Hematopoietic multipotent progenitor cell treated with erythropoietin and hydrocortisone succinate and interleukin-3 and kit ligand, for 15 days (in vitro differentiated cells): ENCODE data around the gene PANK4.
"Not testable (repeated sequence)": the region's sequence is repeated elsewhere in the genome, so short reads cannot be mapped to it uniquely, and the experiment has no call there.

Experiments
- DNase-seq: peaks from one replicate; pipeline ENCODE4 v3.0.0-alpha.2; 2015; ENCODE audit warnings: low spot score

Gene PANK4

GRCh38 chr1:2525920-2526823 lies at the start of gene PANK4:
Gene PANK4 (minus strand): TSS chr1:2526596. CDS start chr1:2526587, 9 bp downstream.
- DNase-seq, result peak; percentile 92

- no peak for DNase-seq
Measured at GRCh38 chr1:2574350-2574749, 48.0 kb upstream of the PANK4 start.

DNA sequence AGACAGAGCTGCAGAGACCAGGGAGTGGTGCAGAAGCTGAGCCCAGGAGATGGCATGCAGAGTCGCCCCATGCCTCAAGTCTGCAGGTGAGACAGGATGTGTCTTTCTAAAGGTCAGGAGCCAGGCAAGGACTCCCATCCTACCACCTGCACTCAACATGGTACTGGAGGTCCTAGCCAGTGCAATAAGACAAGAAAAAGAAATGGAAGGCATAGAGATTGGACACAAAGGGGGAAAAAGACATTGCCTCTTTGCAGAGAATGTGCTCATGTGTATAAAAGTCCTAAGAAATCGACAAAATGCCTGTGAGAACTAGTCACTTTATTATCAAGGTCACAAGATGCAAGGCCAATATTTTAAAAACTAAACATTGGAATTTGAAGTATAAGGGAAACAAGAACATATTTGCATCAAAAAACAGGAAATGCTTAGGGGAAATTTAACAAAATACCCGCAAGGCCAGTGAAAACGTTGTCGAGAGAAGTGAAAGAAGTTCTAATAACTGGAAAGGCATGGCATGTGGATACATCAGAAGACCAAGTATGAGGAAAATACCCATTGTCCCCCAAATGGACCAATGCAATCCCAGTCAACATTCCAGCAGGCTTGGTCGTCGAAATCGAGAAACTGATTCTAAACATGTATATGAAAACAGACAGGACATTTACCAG lies 47.0 kb upstream of the PANK4 start:
- DNase-seq, result no peak

GRCh38 chr1:2571348-2571747 lies 45.0 kb upstream of the PANK4 start:
- no peak for DNase-seq

- DNase-seq, result no peak
Measured at GRCh38 chr1:2570332-2570731, 43.9 kb upstream of the PANK4 start.

- not testable (repeated sequence) for DNase-seq
Measured at GRCh38 chr1:2569703-2570102, 43.3 kb upstream of the PANK4 start.

DNA sequence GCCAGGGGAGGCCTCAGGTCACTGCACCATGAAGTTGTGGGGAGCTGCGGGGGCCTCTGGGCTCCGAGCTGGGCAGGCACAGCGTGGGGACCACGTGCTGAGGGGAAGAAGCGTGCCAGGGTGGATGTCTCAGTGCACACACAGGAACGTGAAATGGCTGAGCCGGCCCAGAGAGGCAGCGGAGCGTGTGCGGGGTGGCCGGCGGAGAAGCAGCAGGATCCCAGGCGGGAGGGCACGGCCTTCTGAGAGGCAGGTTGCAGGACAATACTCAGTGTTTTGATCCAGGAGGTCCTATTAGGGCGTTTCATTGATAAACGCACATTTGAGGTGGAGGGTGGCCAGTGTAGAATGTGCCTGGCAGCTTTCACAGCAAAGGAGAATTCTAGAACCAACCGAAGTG lies 42.7 kb upstream of the PANK4 start:
- DNase-seq, result no peak

- DNase-seq, result not testable (repeated sequence)
Measured at GRCh38 chr1:2568187-2568816, 41.9 kb upstream of the PANK4 start.

- no peak for DNase-seq
Measured at GRCh38 chr1:2567083-2567679, 40.8 kb upstream of the PANK4 start.

DNA sequence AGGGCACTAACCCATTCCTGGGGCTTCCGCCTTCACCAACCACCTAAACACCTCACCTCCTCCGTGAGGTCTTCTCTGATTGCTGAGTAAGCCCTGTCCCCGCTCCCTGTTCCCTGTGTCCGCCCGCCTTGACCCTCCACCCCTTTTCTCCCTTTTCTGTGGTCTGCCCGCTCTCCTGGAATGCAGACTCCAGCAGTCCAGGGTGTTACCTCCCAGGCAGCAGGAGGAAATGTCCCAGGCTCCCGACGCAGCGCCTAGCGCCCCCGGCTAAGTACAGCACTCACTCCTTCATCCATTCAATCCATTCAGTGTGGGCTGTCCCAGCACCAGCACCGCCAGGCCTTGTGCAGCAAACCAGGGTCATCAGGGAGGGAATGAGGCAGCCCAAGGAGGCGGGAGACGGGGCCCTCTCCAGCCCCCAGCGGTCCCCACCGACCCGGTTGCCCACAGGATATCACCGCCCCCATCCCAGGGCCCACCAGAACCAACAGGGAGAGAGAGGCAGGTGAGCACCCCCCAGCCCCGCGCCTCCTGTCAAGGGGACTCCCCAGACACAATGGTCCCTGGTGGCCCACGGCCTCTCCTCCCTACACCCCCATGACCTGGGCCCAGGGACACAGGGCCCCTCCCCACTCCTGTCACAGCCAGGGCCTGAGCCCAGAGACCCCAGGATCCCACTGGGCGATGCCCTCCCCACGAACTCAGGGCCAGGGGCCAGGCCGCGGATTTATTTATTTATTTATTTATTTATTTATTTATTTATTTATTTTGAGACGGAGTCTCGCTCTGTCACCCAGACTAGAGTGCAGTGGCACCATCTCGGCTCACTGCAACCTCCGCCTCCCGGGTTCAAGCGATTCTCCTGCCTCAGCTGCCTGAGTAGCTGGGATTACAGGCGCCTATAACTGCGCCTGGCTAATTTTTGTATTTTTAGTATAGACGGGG lies 40.0 kb upstream of the PANK4 start:
- no peak for DNase-seq

- DNase-seq, result no peak
Measured at GRCh38 chr1:2564815-2565374, 38.5 kb upstream of the PANK4 start.

GRCh38 chr1:2564006-2564814 lies 37.8 kb upstream of the PANK4 start:
- DNase-seq, result no peak

GRCh38 chr1:2563205-2563604 lies 36.8 kb upstream of the PANK4 start:
- DNase-seq, result no peak

- no peak for DNase-seq
Measured at GRCh38 chr1:2561898-2562895, 35.8 kb upstream of the PANK4 start.

- DNase-seq, result no peak
Measured at GRCh38 chr1:2561446-2561845, 35.0 kb upstream of the PANK4 start.

DNA sequence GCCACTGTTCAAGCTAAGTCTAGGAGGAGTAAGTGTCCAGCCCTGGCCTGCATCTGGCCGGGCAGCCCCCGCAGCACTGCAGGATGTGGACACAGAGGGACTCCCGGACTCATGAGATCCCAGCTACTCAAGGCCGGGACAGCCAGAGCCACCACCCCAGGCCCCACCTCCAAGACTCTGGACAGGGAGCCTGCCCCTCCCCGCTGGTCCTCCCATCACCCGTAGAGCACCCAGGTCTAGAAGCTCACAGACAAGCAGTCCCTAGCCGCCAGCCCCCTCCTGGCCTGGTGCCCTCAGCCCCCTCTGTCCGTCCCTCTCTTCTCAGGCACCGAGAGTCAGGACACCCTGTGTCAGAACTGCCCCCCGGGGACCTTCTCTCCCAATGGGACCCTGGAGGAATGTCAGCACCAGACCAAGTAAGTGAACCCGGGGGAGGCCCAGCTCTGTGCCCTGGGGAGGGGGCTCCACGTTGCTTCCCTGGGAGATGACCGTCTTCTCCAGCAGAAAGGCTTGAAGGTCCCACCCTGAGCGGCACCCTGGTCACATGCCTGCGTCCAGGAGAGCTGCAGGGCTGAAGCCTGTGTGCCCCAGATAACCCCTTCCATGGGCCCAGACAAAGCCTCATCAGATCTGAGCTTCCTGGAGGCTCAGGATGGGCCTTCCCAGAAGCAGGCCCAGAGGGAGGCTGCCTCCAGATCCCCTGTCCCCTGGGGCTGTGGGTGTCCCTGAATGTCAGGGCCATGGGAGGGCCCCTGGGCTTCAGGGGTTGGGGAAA lies 34.1 kb upstream of the PANK4 start:
- DNase-seq, result peak; percentile 36

DNA sequence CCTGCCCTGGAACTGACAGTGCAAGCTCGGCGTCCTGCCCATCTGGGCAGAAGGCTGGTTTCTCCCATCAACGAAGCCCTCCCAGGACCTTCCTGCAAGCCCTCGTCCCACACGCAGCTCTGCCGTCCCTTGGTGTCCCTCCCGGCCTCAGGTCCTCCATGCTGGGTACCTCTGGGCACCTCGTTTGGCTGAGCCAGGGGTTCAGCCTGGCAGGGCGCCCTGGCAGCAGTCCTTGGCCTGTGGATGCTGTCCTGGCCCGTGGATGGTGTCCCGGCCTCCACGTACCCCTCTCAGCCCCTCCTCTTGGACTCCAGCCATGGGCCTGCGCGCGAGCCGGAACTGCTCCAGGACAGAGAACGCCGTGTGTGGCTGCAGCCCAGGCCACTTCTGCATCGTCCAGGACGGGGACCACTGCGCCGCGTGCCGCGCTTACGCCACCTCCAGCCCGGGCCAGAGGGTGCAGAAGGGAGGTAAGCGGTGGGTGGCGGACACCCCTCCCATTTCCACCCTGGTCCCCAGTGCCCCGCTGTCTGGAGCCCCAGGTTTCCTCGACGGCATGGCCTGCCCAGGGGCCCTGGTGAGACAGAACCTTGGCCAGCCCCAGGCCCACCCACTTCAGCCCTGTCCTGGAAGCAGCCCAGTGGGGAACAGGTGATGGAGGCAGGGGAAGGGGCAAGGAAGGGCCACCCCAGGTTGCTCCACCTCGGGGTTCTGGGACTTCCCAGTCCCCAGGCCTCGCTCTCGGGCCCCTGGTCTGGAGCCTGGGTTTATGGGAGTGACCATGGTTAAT lies 33.3 kb upstream of the PANK4 start:
- no peak for DNase-seq
